Stimulated activated CD4-positive, alpha-beta T cell treated with anti-CD3 and anti-CD28 coated beads, TNF-alpha, amount 100 ng/mL, for 24 hours (primary cell): Measurements from ENCODE around the gene NPHP4.

Experiments used
- DNase-seq, 3 experiments: peaks; one replicate each; pipeline ENCODE4 v3.0.0-alpha.2; 2020; ENCODE audit warnings: low read depth in 3 of 3

The NPHP4 gene

GRCh38 chr1:5913078-5913845 lies 79.0 kb downstream of the NPHP4 start:
- DNase-seq, result no peak

DNA sequence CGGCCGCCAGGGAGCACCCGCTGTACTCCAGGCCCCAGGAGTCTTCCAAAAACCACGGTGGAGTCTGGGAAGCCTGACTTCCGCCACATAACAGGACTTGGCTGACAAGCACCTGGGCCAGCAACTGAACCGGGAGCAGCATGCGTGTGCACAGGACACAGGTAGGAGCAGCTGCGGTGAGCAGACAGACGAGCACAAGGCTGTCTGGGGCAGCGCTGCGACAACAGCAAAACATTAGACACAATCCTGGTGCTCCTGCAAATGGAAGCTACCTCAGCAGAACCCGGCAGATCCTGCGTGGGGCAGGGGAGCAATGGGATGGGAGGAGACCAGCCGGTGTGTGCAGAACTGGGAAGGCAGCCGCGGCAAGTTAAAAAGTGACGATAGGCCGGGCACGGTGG lies 80.4 kb downstream of the NPHP4 start:
- DNase-seq, result no peak

DNA sequence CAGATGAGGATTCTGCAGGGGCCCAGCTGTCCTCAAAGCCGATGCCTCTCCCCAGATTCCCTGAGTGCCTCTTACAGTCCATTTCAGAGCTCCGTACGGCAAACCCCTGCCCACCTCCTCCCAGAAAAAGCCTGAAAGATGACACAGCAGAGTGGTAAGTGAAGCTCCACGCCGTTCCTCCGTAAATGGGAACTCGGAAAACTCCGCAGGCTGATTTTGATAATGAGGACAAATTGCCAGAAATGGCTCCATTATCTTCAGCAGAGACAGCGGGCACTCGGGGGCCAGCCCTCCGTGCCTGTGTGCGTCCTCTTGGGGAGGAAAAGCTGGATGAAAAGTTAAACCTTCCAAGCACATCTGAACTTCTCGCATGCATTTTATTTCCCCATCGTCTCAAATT lies 81.1 kb downstream of the NPHP4 start:
- no peak for DNase-seq

DNA sequence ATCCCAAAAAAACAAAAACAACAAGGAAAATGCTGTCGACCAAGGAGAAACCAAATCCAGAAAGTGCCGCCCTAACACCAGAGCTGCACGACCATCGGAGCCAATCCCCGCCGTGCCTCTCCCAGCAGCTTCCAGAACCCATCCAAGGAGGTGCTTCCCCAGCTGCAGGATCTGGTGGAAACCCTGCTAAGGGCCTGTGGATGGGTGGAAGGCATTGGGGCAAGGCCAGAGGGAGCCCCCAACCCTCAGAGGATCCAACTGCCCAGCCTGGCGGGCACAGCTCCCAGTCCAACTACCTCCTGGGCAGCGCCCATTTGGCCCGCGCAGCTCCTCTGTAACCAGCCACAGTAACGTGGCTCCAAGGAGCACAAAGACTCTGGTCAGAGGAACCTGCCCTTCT lies 81.6 kb downstream of the NPHP4 start:
- DNase-seq, result no peak

DNA sequence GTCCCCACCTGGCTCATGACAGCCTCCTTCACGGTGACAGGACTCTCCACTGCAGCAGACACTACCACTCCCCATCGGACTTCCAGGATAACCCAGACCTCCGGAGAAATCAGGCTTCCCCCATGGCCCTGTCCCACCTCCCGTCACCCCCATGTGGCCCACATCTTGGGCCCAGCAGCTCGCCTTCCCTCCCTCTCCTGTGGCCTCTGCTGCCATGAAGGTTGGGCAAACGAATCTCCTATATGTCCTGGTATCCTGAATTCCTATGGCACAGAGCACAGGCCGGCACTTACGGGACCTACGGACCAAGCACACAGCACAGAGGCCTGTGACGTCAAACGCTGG lies 82.0 kb downstream of the NPHP4 start:
- no peak for DNase-seq

DNA sequence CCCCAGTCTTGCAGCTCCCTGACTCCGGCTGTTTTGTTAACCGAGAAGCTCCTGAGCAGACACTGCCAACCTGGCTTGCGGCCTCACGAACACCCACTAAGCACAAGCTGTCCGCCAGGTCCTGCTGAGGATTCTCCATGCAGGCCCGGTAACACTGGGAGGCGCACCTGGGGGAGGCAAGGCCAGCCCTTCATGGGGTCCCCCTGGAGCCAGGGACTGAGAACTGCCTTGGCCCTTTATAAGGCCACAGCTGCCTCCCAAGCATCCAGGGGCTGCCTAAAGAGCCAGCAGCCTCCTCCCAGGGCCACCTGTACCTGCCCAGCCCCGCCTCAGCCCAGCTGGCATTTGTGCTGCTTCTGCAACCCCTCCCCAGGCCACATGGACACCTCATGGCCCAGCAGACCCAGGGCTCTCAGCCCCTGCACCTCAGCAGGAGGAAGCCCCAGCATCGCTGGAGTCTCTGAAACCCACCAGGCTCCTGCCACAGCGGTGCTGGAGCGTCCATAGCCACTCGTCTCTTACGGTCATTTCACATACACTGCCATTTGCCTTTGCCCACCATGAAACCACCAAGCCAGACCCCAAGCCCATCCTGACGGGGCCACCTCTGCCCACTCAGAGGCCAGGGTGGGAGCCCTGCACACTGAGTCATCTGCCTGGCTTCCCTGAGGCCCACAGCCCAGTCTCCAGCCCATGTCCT lies 82.5 kb downstream of the NPHP4 start:
- DNase-seq, result no peak

GRCh38 chr1:5908461-5909375 lies 83.5 kb downstream of the NPHP4 start:
- DNase-seq, result no peak

DNA sequence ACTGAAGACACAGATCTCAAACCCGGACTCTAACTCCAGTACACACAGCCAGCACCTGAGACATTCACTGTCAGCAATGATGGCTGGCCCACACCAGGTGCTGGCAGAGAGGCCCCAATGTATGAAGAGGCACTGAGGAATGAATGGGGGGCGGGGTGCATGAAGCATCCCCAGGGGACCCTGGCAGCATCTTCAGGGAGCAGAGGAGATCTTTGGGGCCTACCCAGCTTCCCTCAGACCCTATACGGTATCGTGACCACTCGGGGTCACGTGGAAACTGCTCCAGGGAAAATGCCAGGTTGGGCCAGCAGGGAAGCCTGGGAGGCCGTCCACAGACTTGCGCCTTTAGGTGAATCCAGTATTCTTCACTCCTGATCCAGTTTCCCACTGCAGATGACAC lies 84.3 kb downstream of the NPHP4 start:
- DNase-seq, result no peak

- DNase-seq, result no peak
These were observed 84.8 kb downstream of the NPHP4 start for GRCh38 chr1:5907386-5907785.

GRCh38 chr1:5906966-5907365 lies 85.3 kb downstream of the NPHP4 start:
- DNase-seq, result no peak

DNA sequence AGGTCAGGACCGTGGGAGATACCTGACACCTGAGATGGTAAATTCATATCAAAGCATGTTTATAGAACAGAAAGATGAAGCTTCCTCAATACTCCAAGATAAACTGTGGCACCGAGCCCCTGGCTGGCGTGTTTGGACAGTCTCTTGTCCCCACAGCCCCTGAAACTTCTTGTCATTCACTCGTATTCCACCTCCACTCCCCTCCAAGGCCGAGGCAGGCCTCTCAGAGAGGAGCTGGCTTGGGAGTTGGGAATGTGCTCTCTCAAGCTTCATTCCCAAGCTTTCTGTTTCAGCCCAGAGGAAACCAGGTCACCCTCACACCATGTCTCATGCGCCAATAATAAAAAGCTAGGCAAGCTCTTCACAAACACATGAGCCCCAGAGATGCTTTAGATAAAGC lies 86.1 kb downstream of the NPHP4 start:
- DNase-seq, result no peak

DNA sequence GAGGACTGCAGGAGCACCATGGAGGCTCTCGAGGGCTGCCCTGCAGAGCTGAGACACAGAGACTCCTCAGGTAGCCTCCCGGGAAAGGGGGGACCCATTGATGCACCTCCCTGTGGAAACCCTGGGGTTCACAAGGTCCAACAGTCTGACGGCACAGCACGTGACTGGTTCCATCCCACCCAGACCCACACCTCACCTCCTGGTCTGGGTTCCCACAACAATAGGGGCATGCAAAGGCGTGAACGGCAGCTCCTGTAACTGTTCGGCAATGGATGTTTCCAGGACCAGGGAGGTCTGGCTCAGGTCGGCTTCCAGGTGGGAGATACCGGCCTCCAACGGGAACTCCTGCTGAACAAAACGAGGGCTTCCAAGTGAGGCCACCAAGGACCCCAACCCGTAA lies 86.8 kb downstream of the NPHP4 start:
- no peak for DNase-seq

DNA sequence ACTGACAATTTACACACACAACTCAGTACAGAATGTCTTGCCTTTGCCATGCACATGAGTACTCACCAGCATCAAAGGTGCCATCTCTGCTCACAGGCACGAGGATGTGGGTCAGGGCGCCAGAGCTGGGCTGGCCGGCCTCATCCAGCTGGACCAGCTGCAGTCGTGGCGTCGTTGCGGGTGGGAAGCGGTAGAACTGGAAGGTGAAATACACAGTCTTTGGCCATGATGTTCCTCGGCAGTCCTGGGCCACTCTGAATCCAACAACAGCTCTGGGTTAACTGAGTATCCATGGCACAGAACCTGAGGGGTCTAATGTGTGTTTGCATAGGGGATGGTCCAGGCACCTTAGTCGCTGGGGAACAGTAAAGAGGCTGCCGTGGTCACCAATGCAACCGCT lies 87.7 kb downstream of the NPHP4 start:
- DNase-seq, result no peak

DNA sequence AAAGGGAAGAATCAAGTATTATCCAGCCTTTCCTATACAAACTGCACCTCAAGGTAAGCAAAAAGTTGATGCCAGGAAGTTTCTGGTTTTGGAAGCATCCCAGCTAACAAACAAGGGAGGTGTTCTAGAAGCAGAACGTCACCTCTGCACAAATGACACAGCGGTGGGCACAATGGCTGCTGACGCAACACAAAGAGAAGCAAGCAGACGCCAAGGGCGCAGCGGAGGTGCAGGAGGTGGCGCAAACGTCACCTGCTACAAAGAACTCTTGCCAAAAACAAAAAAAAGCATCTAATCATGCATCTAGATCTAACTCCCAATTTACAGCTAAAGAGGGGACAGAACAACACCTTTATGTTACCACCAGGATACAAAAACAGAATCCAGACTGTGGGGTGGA lies 88.5 kb downstream of the NPHP4 start:
- no peak for DNase-seq

DNA sequence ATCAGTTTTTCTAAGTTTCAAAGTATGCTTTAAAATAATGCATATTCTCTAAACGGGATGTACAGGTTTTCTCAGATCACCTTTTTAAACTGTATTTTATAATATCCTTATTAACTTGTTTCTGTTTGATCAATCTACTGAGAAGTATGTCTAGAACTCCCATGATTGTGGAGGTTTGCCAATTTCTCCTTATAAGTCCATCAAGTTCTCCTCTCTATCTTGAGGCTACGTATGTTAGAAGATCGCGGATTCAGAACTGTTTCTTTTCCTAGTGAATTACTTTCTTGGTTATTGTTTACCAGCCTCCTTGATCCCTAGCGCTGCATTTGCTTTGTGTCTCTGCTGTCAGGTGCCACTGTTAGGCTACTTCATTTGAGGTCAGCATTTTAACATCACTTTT lies 89.2 kb downstream of the NPHP4 start:
- DNase-seq, result no peak

- DNase-seq, result no peak
These were observed 90.4 kb downstream of the NPHP4 start for GRCh38 chr1:5901841-5902240.

DNA sequence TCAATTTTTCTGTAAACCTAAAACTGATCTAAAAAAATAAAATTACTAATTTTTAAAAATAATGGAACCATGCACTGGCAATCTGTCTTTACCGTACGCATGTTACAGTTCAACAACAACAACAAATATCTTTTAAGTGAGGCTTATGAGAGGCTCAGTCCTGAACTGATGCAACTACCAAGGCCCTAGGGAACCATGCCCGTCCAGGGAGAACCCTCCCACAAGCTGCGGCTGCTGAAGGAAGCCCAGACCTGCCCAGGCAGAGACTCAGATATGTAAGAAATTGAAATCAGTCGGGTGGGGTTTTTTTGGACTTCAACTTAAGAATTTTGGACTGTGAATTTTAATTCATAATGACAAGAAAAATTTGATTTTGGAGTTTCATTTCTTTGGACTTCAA lies 91.1 kb downstream of the NPHP4 start:
- no peak for DNase-seq

DNA sequence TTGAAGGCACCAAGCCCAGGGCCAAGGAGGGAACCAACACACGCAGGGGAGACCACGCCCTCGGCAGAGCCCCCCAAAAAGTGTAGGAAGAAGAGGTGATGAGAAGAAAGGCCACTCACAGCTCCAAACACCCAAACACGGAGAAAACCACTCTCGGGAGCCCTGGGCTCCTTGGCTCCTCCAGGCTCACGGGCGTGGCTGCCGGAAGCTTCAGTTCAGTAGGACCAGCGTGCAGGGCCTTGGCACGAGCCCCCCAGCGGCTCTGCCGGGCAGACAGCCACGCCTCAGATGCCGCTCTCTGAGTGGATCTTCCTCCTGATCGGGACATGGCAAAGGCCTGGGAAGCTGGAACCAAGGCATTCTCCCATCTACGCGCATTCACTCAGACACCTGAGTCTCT lies 94.0 kb downstream of the NPHP4 start:
- no peak for DNase-seq

- DNase-seq, result no peak
These were observed 95.2 kb downstream of the NPHP4 start for GRCh38 chr1:5896706-5897660.

DNA sequence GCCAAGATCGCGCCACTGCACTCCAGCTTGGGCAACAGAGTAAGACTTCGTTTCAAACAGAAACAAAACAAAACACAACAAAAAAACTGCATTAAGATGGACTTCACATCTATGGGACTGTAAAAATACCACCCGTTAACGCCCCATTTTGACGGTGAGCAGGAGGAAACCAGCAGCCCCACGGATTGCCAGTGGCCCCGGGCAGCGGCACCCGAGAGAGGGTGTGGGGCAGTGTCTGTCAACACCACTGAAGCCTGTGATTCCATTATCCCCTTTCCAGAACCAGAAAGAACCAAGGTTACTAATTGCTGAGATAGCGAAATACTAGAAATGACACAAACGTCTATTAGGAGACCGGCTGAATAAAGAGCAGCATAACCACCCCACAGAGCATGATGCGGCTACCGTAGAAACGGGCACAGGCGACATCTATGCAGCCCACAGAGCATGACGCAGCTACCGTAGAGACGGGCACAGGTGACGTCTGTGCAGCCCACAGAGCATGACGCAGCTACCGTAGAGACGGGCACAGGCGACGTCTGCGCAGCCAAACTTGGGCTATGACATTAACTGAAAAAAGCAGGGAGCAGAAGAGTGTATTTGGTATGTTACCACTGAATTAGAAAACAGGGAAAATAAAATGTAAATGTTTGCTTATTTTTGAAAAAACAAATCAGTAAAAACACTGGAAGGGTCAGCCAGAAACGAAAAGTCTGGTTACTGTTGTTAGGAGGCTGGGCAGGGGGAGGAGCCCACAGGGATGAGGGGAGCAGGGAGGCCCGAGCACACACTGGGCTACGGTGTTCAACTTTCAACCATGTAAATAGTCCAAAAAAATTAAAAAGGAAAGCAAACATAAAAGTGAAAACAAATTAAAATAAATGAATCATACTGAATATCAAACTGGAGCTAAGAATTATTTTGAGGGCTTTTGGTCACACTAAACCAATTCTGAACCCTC lies 96.5 kb downstream of the NPHP4 start:
- DNase-seq, result no peak
